Stimulated activated naive CD4-positive, alpha-beta T cell treated with Interleukin-2 at 50 U/mL for 16 hours (primary cell): ENCODE results near the gene SNCB.
A peak's percentile ranks its signal among the peaks of the same experiment; 100 is the strongest.

ENCODE experiments used
- DNase-seq: peaks from one replicate; lab custom pipeline; 2025; lab: John Stamatoyannopoulos, UW

SNCB gene

DNA sequence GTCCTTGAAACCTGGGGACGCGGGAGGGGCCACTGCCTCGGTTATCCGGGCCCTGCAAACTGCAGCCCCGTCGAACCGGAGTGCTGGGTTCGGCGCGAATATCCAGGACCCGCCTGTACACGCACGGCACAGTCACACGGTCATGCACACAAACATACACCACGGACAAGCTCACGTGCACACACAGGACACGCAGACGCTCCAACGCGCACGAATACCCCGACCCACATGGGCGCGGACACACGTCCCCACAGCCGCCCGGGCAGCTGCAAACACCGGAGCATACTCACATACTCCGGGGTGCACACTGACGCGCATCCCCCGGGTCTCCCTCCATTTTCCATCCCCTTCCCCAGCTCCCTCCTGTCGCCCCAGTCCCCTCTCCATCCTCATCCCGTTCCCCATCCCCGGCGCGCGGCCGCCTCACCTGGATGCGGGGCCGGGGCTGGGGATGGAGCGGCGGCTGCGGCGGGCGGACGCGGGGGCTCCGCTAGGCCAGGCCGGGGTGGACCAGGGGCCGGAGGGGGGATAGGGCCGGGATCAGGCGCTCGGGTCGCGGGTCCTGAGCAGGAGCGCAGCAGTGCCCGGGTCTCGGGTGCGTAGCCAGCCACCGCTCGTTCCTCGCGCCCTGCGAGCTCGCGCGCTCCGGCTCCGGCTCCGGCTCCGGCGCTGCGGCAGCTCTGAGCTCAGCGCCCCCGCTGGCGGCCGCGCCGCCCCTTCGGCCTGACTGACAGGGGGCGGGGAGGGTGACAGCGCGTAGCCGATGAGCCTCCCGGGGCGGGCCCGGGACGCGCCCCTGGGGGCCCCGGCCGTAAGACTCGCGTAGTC is at the start of gene SNCB, which contains the start of gene EIF4E1B:
TSS of gene SNCB (minus strand) at position 682 of the 828 bp plus-strand sequence. CDS start 880 bp downstream, outside the sequence.
TSS of gene EIF4E1B (plus strand) at position 823 of the 828 bp plus-strand sequence. CDS start 12,113 bp downstream, outside the sequence.
- peak; percentile 37 for DNase-seq

DNA sequence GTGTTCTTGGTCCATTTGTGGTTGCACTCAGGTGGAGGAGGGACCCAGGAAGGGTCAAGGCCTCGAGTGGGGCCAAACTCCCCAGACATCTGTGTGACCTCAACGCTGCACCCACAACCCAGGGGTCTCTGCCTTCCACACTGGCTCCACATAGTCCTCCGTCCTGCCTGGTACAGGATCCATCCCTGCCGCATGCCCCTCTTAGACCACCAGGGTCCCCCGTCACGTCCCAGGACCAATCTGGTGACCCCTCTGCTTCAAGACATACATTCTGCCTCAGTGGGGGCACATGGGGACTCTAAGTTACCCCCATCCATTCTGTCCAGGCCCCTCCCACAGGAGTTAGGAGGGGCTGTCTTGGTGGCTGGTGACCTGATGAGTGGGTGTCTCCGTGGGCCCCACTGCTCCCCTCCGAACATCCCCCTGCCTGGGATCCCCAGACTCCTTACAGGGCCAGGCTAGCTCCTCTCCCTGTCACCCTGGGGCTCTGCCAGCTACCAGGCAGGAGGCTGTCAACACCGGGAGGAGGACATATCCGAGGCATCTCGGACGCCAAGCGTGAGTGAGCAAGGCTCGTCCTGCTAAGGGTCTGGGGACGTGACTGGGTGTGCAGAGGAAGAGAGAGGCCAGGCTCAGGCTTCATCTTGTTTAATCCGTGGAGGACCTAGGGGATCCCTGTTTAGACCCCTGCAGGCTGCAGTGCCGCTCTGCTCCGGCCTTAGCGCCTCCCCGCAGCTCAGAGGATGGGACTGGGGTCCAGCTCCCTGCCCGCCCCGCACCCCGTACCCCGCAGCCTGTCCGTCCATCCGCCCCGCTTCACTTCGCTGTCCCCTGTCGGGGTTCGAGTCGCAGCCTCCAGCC is 49.3 kb upstream of the SNCB start:
- DNase-seq, result no peak

DNA sequence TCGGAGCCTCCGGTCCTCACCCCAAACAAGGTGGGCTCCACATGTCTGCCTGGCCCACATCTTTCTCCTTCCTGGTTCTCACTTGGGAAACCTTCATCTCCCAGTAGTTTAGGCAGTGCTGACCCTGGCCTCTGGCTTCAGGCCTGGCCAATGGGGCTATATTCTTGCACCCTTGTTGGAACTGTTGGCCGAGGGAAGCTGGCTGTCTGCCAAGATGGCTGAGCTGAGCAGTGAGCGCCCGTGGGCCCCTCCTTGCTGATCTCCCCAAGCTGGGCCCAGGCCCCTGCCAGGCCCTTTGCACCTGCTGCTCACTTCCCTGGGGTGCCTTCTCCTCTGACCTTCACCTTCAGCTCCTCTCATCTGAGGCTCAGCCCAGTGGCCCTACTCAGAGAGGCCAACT is 48.2 kb upstream of the SNCB start:
- no peak for DNase-seq

DNA sequence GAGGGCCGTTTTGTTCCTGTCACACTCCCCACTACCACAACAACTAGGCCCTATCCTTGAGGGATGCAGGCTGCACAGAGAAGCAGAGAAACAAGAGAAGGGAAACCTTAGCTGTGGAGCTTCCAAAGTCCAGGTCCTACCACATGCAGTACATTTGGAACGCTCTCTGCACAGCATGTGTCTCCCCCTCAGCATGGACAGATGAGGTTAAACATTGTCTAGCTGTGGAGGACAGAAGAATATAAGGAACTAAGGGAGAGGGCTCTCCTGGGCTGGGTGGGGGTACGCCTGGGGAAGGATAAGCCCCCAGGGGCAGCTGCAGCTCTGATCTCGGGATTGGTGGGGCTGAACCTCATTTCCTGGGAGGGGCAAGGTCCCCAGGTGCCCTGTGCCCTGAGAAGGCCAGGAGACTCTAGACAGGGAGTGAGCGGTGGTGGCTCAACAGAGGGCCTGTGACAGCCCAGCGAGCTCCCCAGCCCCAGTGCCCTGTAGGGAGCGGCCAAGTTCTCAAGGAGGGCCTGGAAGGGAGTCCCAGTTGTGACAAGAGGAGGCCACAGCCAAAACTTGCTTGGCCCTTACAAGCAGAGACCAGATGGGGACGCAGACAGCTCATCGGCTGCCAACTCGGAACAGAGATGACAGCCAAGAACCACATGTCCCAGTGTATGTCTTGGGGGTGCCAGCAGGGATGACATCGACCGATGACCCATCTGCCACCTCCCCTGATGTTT is 47.0 kb upstream of the SNCB start:
- DNase-seq, result no peak

DNA sequence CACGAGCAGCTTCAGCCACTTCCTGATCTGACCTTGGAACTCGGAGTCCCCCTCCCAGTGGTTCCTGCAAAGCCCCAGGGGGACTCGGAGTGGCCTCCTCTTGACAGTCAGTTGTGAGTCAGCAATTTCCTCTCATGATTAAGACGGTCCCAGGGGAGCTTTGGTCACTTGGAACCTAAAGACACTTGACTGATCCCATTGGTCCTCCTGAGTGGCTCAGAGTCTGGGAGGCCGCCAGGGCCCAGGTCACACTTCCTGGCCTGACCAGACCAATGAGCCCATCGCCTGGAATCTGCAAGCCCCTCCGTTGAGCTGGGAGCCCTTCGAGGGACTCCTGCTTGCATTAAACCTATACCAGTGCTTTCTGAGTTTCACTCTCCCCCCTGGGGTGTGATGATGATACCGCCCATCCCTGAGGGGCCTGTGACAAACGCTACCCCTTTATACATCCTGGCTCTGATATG is 46.1 kb upstream of the SNCB start:
- DNase-seq, result no peak

DNA sequence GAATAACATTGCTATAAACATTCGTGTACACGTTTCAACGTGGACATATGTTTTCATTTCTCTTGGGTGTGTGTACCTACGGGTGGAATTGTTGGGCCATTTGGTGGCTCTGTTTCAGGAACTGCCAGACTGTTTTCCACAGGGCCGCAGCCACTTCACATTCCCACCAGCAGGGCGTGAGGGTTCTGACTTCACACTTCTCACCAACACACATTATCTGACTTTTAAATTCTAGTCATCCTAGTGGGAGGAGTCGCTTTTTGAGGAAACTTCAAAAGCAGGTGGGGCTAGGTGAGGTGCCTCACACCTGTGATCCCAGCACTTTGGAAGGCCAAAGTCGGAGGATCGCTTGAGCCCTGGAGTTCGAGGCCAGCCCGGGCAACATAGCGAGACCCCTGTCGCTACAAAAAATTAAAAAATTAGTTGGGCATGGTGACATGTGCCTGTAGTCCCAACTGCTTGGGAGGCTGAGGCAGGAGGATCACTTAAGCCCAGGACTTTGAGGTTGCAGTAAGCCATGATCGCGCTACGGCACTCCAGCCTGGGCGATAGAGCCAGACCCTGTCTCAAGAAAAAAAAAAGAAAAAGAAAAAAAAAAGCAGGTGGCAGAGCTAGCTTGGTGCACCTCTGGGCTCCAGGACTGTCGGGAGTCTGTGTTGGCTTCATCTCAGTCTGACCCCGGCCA is 45.5 kb upstream of the SNCB start:
- DNase-seq, result no peak

DNA sequence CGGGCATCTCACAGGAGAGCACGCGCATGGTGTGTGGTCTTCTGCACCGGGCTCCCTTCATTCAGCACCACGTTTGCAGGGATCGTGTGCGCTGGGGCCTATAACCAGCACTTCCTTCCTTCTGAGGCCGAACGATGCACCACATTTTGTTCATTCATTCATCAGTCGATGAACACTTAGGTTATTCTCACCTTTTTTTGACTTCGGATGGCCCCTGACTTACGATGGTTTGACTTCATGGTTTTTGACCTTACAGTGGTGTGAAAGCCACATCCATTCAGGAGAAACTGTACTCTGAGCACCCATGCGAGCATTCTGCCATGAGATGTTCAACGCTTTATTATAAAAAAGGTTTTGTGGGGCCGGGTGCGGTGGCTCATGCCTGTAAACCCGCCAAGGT is 44.5 kb upstream of the SNCB start:
- no peak for DNase-seq

DNA sequence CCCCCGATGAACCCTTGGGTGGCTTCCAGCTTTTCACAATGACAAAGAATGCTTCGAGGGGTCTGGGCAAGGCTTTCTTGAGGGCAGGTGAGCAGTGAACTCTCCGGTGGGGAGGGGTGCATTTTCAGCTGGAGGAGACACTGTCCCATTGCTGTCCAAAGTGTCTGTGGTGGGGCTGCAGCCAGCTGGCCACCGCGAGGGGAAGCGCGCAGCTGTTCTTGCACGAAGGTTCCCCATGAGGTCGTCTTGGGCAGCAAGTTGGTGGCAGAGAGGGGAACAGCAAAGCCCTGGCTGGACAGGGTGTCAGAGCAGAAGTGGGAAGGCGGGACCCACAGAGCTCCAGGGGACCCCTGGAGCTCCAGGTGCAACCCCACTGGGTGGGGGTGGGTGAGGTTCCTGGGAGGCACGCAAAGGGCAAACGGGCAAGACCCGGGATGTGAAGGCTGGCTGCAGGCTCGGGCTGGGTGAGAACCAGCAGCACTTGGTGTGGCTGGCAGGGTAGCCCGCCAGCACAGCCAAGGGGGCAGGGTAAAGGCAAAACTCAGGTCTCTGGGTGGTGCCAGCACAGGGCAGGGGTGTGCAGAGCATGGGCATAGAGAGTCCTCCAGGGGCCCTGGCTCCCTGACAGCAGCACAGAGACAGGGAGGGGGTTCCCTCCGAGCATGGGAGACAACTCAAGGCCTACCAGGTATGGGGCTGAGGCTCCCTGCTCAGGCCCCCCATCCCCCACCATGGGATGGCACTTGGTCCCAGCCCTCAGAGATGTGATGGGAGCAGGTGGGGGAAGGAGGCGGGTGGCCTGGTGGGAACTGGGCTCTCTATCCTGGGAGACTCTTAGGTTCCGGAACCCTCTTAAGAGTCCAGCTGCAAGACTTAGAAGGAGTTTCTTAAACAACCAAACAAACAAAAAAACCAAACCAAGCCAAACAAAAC is 43.6 kb upstream of the SNCB start:
- no peak for DNase-seq

DNA sequence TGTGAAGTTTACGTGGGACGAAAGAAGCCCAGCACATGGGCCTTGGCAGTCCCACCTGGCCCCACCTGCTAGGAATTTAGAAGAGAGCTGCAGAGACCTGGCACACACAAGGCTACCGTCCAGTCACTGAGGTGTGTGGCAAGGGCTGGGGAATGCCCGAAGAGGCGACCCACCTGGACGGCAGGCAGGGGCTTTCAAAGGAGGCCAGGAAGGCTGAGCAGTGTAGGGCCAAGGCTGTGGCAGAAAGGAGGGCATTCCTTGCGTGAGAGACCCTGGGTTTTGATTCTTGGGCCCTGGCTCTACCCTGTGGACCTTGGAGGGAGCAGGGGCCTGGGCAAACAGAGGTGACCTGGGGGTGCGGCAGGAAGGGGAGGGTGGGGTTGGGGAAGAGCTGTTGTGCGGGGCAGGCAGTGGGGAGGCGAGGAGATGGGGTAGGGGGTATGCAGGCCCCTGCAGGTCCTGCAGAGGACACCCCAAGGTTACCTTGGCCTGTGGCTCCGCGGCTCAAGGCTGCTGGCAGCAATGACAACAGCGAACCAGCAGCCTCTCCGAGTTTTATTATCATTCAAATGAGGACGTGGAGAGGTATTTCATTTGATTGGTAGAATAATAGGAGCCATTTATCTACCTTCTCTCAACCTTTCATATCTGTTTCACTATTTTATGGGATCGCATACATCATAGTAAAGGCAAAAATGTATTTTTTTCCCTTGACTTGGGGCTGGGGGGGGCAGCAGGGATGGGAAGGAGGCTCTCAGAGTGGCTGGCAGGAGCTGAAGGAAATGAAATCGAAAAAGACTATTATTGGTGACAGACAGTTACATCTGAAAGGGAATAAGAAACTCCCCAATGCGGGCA is 41.8 kb upstream of the SNCB start:
- DNase-seq, result no peak

DNA sequence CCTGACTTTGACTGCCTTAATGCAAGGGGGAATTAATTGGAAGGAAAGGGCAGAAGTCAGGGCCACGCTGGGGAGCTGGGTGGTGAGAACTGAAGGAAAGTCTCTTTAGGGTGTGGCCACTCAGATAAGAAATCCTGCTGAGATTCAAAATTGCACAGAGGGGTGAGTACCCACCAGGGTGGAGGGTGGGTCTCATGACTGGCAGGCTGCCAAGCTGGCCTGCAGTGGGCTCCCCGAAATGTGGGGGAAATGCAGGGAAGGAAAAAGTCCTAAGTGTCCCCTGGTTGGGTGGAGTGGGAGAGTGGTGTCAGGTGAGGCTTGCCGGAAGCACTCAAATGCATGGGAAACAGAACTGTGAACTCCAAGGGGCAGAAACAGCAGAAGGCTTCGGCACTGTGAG is 41.1 kb upstream of the SNCB start:
- DNase-seq, result no peak

DNA sequence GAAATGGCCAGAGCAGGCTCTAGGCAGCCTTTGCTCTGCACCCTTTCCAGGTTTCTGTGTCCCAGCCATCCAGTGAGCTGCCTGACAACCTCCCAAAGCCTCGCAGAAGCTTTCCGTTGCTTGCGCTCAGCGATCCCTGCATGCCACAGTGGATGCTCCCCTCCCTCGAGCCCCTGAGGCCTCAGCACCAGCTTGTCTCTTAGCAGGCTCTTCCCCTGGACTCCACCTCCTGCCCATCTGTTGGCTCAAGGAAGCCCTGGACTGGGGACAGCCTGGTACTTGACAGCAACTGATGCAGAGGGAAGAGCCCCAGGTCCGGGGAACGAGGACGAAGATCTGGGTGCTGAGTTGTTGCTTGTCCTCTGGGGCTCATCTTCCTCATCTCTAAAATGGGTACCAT is 40.1 kb upstream of the SNCB start:
- DNase-seq, result no peak

DNA sequence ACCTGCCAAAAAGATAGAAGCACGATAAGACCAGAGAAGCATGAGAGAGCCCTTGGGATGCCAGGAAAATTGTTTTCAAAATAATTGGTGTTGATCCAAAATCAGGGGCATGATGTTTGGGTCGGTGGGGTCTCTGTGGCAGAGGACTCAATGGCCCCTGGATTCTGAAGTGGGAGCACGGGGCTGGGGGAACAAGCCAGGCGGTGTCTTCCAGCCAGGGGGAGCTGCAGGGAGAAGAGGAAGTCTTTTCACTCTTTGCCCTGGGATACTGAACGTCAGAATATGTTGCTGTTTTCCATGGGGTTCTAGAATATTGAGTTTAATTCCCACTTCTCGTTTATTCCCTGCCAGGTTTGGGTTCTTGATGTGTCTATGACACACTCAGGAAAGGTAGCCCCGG is 37.3 kb upstream of the SNCB start:
- no peak for DNase-seq

DNA sequence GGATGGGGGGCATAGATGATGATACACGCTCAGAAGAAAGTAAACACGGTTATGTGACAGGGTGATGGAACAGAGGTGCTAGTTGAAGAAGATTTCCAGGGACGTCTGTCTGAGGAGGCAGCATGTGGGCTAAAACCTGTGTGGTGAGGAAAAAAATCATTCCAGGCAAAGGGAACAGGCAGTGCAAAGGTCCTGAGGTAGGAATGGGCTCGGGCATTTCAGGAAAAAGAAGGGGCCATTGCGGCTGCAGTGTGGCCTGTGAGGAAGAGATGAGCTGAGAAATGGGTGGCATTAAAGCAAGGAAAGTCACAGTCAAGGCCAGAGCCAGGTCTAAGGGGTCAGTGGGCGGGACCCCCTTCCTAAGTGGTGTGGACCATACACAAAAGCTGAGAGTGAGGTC is 35.2 kb upstream of the SNCB start:
- DNase-seq, result no peak

DNA sequence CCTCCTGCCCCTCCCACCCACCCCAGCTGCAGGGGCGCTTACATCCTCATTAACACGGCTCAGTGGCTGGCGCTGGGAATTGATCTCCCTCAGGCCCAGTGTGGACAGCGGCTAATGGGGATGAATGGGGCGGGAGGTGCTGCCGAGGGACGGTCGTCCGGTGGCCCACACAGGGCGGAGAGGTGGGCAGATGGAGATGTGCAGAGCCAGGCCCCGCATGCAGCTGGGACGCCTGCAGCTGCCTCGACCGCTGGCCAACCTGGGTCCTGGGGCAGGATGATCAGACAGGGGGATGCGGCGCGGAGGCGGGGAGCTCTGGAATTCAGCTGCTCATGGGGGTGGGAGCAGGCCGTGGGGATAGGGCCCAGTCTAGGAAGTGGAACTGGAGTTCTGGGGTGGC is 34.6 kb upstream of the SNCB start:
- no peak for DNase-seq

DNA sequence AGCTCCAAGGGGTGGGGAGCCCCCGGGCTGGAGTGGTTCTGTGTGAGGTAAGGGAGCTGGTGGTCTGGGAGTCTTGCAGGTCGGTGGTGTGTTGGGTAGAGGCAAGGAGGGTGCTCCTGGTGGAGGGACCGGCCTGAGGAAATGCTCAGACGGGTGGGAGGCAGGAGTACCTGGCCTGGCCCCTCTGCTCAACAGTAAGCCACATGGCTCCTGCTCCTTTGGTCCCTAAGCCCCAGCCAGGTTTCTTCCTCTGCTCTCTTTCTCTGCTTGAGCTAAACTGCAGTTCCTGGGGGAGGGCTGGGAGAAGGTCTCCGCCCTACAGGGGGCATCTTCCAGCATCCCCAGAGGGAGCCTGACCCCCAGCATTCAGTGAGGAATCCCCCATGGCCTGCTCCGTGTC is 34.1 kb upstream of the SNCB start:
- DNase-seq, result no peak

DNA sequence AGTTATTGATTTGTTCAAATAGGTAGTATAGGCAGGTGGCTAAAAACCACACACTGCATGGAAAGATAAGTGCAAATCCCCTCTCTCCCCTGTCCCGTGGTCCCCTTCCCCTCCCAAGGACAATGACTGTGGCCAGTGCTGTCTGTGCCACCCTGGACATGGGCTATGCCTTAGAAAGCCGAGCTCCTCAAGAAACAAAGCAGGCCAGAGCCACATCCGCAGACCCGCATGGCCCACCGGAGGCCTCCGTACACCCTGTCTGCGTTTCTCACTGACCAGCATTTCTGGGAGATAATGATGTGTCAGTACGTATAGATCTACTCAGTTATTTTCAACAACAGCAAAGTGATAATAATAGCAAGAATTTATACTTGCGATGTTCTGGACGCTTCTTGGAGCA is 33.2 kb upstream of the SNCB start:
- DNase-seq, result no peak

DNA sequence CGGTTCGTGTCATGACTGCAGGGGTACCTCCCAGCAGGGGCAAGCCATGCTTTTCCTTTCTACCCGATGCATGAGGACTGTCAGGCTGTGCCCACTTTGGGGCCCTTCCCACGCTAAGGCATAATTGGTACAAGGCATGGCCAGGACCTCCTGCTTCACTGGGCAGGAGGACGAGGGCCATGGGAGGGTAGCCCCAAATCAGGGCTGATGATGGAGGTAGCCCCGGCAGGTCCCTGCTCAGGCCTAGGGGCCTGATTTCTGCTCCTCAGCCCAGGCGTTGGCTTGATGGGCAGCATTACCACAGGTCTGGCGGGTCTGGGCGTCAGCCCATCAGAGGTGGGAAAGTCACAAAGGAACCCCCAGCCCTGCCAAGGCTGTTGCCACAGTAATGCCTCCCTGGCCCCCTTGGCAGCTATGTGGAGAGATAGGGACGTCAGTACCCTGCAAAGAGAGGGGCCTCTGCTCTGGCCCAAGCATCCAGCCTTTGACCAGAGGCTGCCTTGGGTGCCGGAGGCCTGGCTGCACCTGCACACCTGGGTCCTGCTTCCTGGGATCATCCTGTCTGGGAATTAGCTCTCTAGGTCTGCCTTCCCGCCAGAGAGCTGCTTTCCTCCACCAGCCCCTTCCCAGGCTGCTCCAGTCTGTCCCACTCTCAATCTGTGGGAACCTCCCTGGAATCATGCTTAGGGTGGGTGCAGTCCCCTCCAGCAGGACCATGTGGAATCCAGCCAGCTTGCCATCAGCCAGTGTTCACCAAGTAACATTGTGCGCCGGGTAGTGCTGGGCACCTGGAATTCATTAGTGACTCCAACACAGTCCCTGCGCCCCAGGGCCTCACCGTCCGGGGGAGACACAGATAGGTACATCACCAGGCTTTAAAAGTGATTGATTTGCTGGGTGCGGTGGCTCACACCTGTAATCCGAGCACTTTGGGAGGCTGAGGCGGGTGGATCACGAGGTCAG is 32.3 kb upstream of the SNCB start:
- DNase-seq, result no peak

DNA sequence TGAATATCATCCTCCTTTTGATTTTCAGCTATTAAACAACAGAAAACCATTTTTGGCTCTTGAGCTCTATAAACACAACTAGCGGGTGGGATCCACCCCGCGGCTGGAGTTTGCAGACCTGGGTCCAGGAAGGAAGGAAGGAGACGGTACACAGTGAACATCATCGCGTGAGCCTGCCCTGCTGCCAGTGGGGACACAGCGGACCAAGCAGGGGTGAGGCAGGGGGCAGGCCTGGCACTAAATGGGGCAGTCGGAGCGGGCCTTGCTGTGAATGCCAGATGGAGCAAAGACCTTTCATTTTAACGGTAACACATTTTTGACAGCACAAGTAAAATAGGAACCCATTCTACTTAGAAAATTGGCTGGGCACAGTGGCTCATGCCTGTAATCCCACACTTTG is 31.3 kb upstream of the SNCB start:
- DNase-seq, result no peak
